DMS79 treated with DMSO at 0.1 percent for 48 hours (cell line): ENCODE data around the gene PAPPA.

Experiments
- DNase-seq: peaks from one replicate; lab custom pipeline; 2025; lab: John Stamatoyannopoulos, UW

Gene PAPPA

GRCh38 chr9:116232424-116233159 is 79.0 kb downstream of the PAPPA start:
- DNase-seq = peak; percentile 71

DNA sequence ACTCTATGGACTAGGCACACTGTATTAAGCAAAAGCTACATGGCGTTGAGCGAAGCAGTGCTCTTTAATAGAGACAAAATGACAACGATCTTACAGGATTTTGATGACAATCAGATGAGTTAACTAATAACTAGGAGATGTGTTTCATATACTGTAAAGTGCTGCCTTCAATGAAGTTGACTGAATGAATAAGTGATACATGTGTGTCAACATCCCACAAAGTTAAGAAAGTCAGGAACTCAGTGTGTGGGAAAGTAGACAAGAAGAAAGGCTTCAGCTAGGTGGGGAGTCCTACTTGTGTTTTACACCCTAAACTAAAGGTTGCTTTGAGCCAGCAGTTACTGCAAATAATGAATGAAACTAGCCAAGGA is 79.6 kb downstream of the PAPPA start:
- no peak for DNase-seq

GRCh38 chr9:116234081-116234480 is 80.5 kb downstream of the PAPPA start:
- DNase-seq = no peak

DNA sequence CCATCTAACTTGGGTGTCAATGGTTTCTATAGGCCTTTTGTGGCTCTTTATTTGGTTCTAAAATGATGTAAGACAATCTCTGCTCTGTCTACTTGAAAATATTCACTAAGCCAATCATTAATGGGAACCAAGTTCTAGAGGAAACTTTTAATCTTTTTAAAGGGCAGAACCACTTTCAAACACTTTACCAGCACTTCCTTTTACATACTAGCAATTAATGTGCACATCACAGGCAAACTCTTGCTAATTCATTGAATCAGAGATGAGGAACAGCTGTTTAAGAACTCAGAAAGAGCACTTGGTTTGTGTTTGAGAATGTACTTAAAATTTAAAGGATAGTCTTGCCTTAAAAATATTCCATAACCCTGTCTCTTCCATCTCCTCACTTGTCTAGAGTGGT is 83.4 kb downstream of the PAPPA start:
- no peak for DNase-seq

DNA sequence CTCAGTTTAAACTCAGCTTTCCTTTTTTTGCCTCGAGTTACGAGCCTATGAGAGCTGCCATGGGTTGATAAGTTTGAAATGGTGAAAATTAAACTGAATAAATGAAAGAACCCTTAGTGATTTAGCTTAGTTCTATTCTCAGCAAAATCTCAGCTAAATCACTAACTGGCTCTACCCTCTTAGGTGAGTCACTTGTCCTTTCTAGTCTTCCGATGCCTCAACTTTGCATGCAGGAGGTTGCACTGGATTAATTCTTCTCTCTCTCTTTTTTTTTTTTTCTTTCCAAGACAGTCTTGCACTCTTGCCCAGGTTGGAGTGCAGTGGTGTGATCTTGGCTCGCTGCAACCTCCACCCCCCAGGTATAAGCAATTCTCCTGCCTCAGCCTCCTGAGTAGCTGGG is 83.9 kb downstream of the PAPPA start:
- no peak for DNase-seq

DNA sequence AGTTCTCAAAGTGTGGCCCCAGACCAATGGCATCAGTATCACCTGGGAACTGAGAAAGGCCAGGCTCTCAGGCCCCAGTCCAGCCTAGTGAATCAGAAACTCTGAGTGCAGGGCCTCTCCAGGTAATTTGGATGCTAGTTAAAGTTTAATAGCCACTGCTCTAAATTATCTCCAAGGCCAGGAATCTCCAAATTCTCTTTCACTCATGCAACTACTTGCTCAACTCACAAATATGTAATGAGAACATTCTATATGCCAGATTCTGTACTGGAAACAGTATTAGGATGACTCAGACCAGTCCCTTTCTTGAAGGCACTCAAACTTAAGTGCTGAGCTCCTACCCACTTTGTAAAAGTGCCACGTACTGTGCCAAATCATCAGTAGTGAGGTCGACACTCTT is 84.6 kb downstream of the PAPPA start:
- DNase-seq = no peak

DNA sequence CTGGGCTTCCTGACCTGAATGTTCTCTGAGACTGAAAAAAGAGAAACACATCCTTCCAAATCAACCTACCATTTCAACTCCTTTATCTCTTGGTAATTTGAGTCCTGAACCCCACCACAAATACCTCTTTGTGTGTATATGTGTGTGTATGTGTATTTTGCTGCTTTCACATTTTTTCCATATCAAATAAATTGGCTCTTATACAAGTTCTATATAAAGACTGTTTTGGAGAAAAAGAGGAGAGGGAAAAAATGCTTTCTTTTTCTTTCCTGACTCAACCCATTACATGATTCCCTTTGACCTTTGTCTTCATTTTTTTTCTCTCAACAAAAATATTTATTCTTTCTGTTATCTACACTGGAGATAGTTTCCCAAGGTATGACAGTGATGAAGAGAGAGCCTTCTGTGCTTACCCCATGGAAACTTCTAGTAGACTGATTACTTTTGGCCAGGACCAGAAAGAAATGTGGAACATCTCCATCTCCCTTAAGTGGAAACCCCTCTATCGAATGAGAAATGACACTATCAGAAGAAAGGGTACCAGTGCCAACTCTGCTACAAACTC is 85.3 kb downstream of the PAPPA start:
- DNase-seq = no peak

DNA sequence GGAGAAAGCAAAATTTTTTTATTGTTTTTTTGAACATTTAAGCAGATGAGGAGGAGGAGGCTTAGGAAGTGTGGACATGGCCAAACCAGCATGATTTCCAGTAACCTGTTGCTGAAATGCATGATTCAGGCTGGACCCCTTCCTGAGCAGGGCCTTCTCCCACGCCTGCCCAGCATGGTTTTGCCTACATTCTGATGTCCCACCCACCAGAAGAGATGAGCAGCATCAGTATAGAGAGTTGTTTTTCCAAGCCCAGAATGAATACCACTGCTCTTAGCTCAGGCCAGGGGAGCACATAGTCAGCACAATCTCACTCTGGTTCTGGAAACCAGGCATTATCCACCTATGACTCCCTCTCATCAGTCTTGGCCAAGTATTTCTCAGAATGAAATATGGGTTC is 90.1 kb downstream of the PAPPA start:
- DNase-seq = no peak

DNA sequence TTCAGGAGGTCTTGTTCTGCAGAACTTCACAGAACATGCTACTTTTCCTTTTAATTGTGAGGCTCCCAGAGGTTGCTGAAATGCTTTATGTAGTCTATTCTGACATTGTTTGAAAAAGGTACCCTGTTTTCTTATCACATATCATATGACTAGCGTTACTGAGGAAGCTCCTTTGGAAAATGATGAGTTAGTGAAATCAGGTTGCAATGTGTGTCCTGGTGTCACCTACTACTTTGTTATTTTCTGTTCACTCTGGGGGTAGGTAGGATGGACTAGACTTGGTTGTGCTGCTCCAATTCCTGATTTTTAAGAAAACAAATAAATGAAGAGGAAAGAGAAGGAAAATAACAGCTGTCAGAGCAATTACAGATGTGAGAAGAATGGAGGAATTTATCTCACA is 93.7 kb downstream of the PAPPA start:
- DNase-seq = no peak

DNA sequence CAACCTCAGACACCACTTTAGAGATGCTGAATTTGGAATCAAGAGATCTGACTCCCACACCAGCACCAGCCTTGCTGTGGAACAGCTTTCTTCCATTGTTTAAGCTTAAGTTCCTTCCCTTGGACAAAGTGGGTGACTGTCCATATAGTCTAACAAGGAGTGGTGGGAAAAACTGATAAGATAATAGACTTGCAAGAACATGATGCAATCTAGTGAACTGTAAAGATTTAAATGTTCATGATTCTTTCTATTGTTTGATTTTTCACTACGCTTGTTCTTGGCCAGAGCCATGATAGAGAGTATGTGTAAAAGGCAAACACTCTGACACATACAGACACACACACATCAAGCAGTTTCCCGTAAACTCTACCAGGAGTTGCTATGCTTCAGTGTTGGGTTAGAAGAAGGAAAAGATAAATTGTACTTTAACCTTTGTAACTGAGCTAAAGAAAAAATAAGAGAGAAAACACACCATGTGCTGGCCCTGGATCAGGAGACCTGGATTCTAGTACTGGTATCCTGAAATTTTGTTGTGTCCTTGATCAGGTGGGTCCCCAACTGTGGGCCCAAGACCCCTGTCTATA is 94.3 kb downstream of the PAPPA start:
- no peak for DNase-seq

- no peak for DNase-seq
Measured at GRCh38 chr9:116250891-116251290, 97.3 kb downstream of the PAPPA start.

- no peak for DNase-seq
Measured at GRCh38 chr9:116251366-116251765, 97.8 kb downstream of the PAPPA start.

DNA sequence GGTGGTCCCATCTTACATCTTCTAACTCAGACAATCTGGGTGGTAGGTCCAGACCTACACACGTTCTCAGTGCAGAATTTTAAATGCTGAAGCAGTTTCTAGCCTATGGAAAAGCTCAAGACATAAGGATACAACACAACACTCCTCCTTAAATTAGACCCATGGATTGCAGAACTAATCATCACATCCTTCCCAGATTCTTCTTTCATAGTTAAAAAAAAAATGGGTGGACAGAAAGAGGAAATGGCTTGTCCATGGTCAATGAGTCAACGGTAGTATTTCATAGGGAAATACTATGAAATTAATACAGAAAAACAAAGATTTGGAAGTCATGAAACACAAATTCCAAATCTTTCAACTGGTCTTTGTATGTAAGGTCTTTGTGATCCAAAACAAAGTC is 106.9 kb downstream of the PAPPA start:
- no peak for DNase-seq

DNA sequence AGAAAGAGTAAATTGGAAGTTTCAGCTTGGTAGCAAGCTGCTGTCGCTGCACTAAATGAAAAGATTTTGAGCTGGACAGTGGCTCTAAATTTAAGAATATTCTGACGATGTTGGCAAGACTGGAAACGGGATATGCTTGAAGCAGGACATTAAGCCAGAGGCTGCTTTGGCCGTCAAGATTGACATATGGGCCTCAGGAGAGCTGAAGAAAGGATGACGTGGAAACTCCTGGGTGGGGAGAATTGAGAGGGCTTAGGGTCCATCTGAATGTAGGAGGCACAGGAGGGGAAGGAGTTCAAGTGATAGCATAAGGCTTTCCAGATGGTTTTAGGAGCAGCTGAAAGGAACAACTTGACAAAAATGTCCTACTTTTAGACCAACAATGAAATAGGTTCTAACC is 108.9 kb downstream of the PAPPA start:
- no peak for DNase-seq

DNA sequence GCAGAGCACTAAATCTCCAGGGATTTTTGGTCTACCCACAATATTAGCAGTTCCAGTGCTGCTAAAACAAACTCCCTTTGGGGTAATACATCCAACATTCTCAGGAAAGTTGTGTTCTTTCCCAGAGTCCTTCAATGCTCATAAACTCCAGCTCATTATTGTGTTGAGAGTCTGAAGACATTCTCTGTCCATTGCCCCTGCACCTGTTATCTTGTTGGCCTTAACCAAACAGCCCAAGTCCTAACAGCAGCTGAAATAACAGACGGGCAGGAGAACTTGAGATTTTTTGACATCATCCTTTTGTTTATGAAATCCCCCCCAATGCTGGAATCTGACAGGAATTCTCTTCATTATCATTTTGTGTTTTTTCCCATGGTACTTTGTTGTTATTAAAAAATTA is 110.8 kb downstream of the PAPPA start:
- DNase-seq = no peak

DNA sequence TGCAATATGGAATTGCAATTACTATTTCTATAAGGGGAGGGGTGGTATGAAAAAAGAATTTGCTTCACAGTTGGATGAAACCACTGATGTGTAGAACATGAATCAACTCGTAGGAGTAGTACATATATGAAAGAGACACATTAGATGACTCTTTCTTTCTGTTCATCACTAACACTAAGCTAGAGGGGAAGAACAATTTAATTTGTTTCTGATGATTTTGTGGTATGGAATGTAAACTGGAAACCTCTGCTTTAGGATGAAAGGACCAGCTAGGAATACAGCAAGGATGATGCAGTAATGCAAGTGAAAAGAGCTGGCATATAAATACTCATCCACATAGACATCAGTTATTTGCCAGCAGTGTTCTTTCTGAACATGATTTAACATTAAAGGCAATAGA is 113.4 kb downstream of the PAPPA start:
- no peak for DNase-seq

DNA sequence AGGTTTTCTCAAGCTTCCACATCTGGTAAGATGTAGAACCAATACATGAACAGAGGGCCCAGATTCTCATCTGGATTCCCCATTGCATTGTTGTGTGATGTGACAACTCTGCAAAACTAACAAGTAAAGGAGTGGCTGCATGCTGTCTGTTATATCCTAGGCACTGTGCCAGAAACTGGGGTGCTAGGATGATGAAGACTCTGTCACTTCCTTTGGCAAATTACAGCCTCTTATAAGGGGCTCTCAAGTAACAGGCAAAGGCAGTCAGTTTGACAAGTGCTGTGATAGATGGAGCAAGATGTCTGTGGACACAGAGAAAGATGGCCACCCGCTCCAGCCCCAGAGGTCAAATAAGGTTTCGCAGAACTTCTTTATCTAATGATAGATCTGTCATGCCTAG is 115.7 kb downstream of the PAPPA start:
- DNase-seq = peak; percentile 3

GRCh38 chr9:116270546-116270945 is 117.0 kb downstream of the PAPPA start:
- DNase-seq = no peak

- DNase-seq = no peak
Measured at GRCh38 chr9:116271340-116271739, 117.7 kb downstream of the PAPPA start.

DNA sequence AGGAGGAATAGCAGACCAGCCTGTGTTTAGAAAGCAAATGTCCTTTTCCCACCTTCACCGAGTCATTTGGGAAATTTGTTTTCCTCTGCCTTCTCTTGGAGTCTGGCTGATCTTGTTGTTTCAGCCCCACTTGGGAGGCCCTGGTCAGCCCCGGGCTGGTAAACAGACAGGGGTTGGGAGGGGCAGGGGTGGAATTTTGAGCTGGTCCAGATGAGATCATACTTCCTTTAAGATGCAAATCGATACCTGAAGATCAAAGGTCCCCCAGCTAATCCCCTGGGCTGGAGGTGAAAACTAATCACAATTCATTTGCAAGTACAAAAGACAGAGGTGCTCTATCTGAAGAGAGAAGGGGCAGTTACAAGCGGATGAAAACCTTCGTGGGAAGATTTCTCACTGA is 118.4 kb downstream of the PAPPA start:
- DNase-seq = no peak

DNA sequence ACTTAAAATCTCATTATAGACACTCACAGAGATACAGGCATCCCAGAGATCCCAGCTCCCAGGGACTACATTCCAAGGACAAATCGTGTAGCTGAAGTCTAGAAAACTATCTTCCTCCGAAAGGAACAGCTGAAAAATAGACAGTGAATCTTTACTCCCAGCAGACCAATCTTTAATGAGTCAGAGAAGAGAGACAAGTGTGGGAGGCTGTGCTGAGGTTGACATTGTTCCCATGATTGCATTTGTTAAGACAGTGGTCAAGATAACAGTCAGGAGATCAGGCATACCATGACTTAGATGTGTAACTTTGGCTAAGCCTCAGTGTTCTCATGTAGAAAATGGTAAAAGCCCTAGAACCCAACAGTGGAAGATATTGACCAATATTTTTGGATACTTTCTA is 120.7 kb downstream of the PAPPA start:
- no peak for DNase-seq

DNA sequence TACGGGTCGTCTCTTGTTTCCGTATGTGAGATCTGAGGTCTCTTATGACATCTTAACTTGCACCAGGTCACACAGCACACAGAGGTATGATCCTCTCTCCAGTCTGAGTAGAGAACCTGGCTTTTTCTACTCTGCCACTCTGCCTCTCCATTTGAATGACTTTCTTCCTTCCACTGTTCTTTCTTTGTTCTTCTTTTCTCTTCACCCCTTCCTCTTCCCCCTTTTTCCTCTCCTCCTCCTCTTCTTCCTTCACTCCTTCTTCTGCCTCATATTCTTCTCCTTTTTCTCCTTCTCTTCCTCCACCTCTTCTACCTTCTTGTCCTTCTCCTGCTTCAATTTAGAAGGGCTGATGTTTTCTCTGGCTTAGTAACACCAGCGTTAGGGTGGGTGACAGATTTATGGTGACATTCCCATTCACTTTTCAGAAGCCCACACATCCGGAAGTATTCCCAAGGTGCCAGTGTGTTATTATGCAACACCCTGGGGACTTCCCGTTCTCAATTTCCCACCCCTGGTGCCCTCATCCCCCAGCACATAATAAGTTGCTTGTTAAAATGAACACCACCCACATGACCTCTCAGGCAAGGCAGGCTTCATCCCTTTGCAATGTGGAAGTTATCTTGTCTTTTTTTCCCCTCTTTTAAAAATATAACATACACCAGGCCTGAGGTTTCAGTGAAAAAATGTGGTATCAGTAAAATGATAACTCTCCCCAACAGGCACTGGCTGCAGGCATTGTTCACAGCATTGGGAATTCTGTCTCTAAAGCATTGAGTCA is 122.0 kb downstream of the PAPPA start:
- DNase-seq = no peak

DNA sequence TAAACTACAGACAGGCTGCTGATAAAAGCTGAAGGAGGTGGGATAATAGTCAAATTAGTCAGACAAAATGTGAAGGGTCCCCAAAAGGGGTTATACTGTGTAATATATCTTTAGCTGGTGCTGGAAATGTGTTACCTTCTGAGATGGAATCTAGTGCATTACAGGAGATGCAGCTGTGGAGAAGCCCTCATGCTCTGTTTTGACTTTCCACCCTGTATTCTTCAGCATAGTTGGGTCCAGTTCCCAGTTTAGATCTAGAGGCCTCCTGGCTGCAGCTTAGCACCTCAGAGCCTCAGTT is 122.6 kb downstream of the PAPPA start:
- no peak for DNase-seq
